Upper lobe of left lung (tissue), 6 donors: ENCODE measurements around the gene CLASP1. TPM values are rescaled to one million over a fixed set of nuclear protein-coding genes. Genes with fewer than 3 reads are reported as not detected.

Source experiments
- ATAC-seq, 2 donors: fragments of 200-7000 bp; cut with Tn5 transposase; one replicate each; pipeline ENCODE4 v1.9.1; 2022; ENCODE audit warnings: mild to moderate bottlenecking in 2 of 2, moderate library complexity in 2 of 2; ENCODE audit not compliant: low FRiP score in 2 of 2
- DNase-seq, 2 donors: peaks; one replicate each; pipeline ENCODE4 v3.0.0-alpha.2; 2019 to 2020
- H3K27ac ChIP-seq, 4 donors: fragments of 200-600 bp; sonication (generic); one replicate each; pipeline ENCODE4 v1.5.1; 2016 to 2019
- H3K27me3 ChIP-seq, 4 donors: fragments of 200-600 bp; sonication (generic); one replicate each; pipeline ENCODE4 v1.5.1; 2017 to 2019
- H3K36me3 ChIP-seq, 4 donors: fragments of 200-600 bp; sonication (generic); one replicate each; pipeline ENCODE4 v1.5.1; 2016 to 2019
- H3K4me1 ChIP-seq, 4 donors: fragments of 200-600 bp; sonication (generic); one replicate each; pipeline ENCODE4 v1.5.1; 2018 to 2019
- H3K4me3 ChIP-seq, 4 donors: fragments of 200-600 bp; sonication (generic); one replicate each; pipeline ENCODE4 v1.5.1; 2017 to 2019; ENCODE audit warnings: mild to moderate bottlenecking in 2 of 4, moderate library complexity in 1 of 4
- H3K9me3 ChIP-seq, 4 donors: fragments of 200-600 bp; sonication (generic); one replicate each; pipeline ENCODE4 v1.5.1; 2018 to 2019
- CTCF ChIP-seq, 6 experiments: fragments of 450-650 bp in 4 of 6; fragments of 200-600 bp in 2 of 6; sonication (generic) in 2 of 6; IDR thresholded peaks; one replicate each; pipeline ENCODE4 v1.5.1; 2016 to 2019; ENCODE audit warnings: antibody characterized with exemption in 6 of 6
- EP300 ChIP-seq, 4 donors: sonication (generic); formaldehyde crosslinking; IDR thresholded peaks; one replicate each; pipeline ENCODE4 v1.5.1; 2017; ENCODE audit warnings: antibody characterized with exemption in 4 of 4, control low read depth in 2 of 4
- POLR2A ChIP-seq, 4 donors: fragments of 450-650 bp; IDR thresholded peaks; one replicate each; pipeline ENCODE4 v1.5.1; 2016 to 2017; ENCODE audit warnings: antibody characterized with exemption in 4 of 4, mild to moderate bottlenecking in 2 of 4
- POLR2AphosphoS5 ChIP-seq, 2 donors: sonication (generic); formaldehyde crosslinking; IDR thresholded peaks; one replicate each; pipeline ENCODE4 v1.5.1; 2017; ENCODE audit warnings: antibody characterized with exemption in 2 of 2
- WGBS, 2 donors: methylation state at CpG; one replicate each; pipeline ENCODE4 v1.1.5; 2017 to 2018; 5-methylcytosine and 5-hydroxymethylcytosine counted together
- total RNA-seq, 6 donors: library from RNA; depleted of rRNA in 4 of 6; stranded (reverse); fragments of >200 nt in 4 of 6; gene quantifications; one replicate each; pipeline versions ENCODE4 v1.1.0 to v1.2.1, GENCODE V29; 2016 to 2021
- donor health status: DM: no; HTN: no; CAD: no; lungs with moderate emphysema.
- donor health status: DM: no; HTN: yes; CAD: no; lungs with severe emphysema.

Gene CLASP1
- total RNA-seq, 6 donors from 2014 or later = 36.3 to 95.3 (median 46.8) TPM

- ATAC-seq (no peak), DNase-seq (no peak)
- TF ChIP-seq CTCF (IDR thresholded peaks at IDR 0.05) = no peak
- Histone ChIP-seq H3K9me3 (no peaks in the 10 kb centered on the region), H3K36me3 (no peaks in the 10 kb centered on the region), H3K27ac (no peak overlapping the region), H3K4me3 (no peak overlapping the region), H3K4me1 (peaks cover 16 to 29% (median 24%) of the 10 kb centered on the region in 4 donors), H3K27me3 (no peaks in the 10 kb centered on the region)
- 87 to 100% methylated on average over 1 of the region's 1 CpG for WGBS, 2 donors
Observed at GRCh38 chr2:121536347-121536746, 112.9 kb downstream of the CLASP1 start.

GRCh38 chr2:121534007-121534406 lies 115.3 kb downstream of the CLASP1 start:
- Histone ChIP-seq H3K27me3 (no peaks in the 10 kb centered on the region), H3K36me3 (no peaks in the 10 kb centered on the region), H3K27ac (no peak overlapping the region), H3K4me3 (no peak overlapping the region), H3K9me3 (no peaks in the 10 kb centered on the region), H3K4me1 (peaks cover 19 to 26% (median 24%) of the 10 kb centered on the region in 4 donors)
- DNase-seq (no peak), ATAC-seq (no peak)
- TF ChIP-seq POLR2A (IDR thresholded peaks at IDR 0.05) (no peak), EP300 (IDR thresholded peaks at IDR 0.05) (no peak), CTCF (IDR thresholded peaks at IDR 0.05) (no peak), POLR2AphosphoS5 (IDR thresholded peaks at IDR 0.05) (no peak)

GRCh38 chr2:121532894-121533293 lies 116.4 kb downstream of the CLASP1 start:
- Histone ChIP-seq H3K27me3 (no peaks in the 10 kb centered on the region), H3K4me3 (no peak overlapping the region), H3K27ac (peak overlapping the region in 1 of 4 donors; percentile 22), H3K36me3 (no peaks in the 10 kb centered on the region), H3K4me1 (peaks cover 20 to 27% (median 24%) of the 10 kb centered on the region in 4 donors), H3K9me3 (no peaks in the 10 kb centered on the region)
- ATAC-seq (no peak), DNase-seq (no peak)
- 35 to 63% methylated on average over 6 of the region's 6 CpGs for WGBS, 2 donors
- TF ChIP-seq POLR2AphosphoS5 (IDR thresholded peaks at IDR 0.05) (no peak), POLR2A (IDR thresholded peaks at IDR 0.05) (no peak), CTCF (IDR thresholded peaks at IDR 0.05) (no peak), EP300 (IDR thresholded peaks at IDR 0.05) (no peak)

GRCh38 chr2:121532347-121532766 lies 116.9 kb downstream of the CLASP1 start:
- H3K36me3 ChIP-seq = peaks cover 0 to 2% (median 0%) of the 10 kb centered on the region in 4 donors
- whole genome bisulfite sequencing, 2 donors = 50 to 64% methylated on average over 4 of the region's 4 CpGs
- H3K27me3 ChIP-seq = no peaks in the 10 kb centered on the region
- no peaks in the 10 kb centered on the region for H3K9me3 ChIP-seq
- ATAC-seq = no peak
- no peak overlapping the region for H3K4me3 ChIP-seq
- TF ChIP-seq CTCF (IDR thresholded peaks at IDR 0.05) = no peak
- TF ChIP-seq POLR2AphosphoS5 (IDR thresholded peaks at IDR 0.05) = no peak
- TF ChIP-seq POLR2A (IDR thresholded peaks at IDR 0.05) = no peak
- no peak for TF ChIP-seq EP300 (IDR thresholded peaks at IDR 0.05)
- H3K27ac ChIP-seq = peak overlapping the region in 1 of 4 donors; percentile 22
- peaks cover 20 to 27% (median 24%) of the 10 kb centered on the region in 4 donors for H3K4me1 ChIP-seq
- no peak for DNase-seq

- 0% methylated on average over 28 to 46 of the region's 46 CpGs for WGBS, 2 donors
- H3K9me3 ChIP-seq = no peaks in the 10 kb centered on the region
Observed at GRCh38 chr2:121530212-121530705, 119.0 kb downstream of the CLASP1 start.

More at GRCh38 chr2:121530212-121530705, 119.0 kb downstream of the CLASP1 start:
- TF ChIP-seq CTCF (IDR thresholded peaks at IDR 0.05) (no peak), EP300 (IDR thresholded peaks at IDR 0.05) (no peak), POLR2AphosphoS5 (IDR thresholded peaks at IDR 0.05) (no peak), POLR2A (IDR thresholded peaks at IDR 0.05) (no peak)
- Histone ChIP-seq H3K36me3 (peaks cover 0 to 16% (median 1%) of the 10 kb centered on the region in 4 donors), H3K4me1 (peaks cover 20 to 27% (median 24%) of the 10 kb centered on the region in 4 donors), H3K27me3 (no peaks in the 10 kb centered on the region), H3K4me3 (peak overlapping the region; percentile 68 to 89 (median 82)), H3K27ac (peak overlapping the region; percentile 95 to 98 (median 96))
- ATAC-seq (peak; percentile 93 to 94), DNase-seq (peak; percentile 78 to 97)
